ENCODE results near the gene CAMK1D.
"Not testable (repeated sequence)": the region's sequence is repeated elsewhere in the genome, so short reads cannot be mapped to it uniquely, and the experiment has no call there.

The CAMK1D gene

DNA sequence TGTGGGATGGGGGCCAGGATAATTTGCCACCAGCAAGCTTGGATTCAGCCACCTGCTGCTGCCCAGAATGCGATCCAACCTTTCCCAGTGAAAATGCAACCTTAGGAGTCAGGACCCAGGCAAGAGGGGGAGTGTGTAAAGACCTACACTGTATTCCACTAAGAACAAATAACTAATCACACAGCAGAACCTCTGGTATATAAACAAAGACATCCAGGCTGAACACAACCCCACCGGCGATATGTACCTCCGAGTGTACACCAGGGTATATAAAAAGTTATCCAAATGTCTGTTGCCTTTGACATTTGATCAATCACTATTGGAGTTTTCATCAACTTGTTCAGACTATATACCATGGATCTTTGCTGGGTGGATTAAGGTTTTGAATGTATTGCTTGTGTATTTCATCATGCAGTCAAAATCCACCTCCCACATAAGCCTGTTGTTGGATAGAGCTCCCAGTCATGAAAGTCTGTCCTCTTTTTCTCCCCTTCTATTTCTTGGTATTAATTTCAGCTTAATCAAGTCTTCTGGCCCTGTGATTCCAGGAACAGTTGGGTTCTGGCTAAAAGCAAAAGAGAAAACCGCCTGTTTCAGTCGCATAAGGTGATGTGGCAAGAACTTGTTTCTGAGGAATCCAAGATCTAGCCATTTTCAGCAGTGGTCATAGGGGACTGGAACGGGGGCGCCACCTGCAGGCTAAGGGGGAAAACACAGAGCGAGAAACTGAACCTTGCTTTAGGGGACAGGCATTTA is 361.4 kb downstream of the CAMK1D start:
- Histone ChIP-seq H3K4me3 (ENCODE audit: low read length) (no peak overlapping the region), H3K27me3 (replicated peaks; ENCODE audit: insufficient read depth, low read length) (no peaks in the 10 kb centered on the region), H4K20me1 (ENCODE audit: insufficient read depth, low read length) (no peaks in the 10 kb centered on the region), H3K79me2 (ENCODE audit: low read length) (0 out of 2 replicates have a peak, but pooled peaks cover 8% of the 10 kb centered on the region), H3K9ac (ENCODE audit: low read length) (peak overlapping the region; percentile 6; the same call in 1 of the 2 replicates), H2AFZ (ENCODE audit: low read length) (no peak overlapping the region), H3F3A (ENCODE audit: insufficient read depth, low read length) (0 out of 2 replicates have a peak, but pooled peaks cover 5% of the 10 kb centered on the region), H3K4me2 (ENCODE audit: low read depth, low read length) (peak overlapping the region; percentile 10; the same call in 1 of the 2 replicates), H3K36me3 (replicated peaks; ENCODE audit: insufficient read depth, low read length) (no peaks in the 10 kb centered on the region), H3K27ac (ENCODE audit: low read length) (0 out of 2 replicates have a peak overlapping the region, but pooled peaks have one; percentile 16), H3K9me3 (replicated peaks; ENCODE audit: insufficient read depth, low read length) (no peaks in the 10 kb centered on the region), H3K4me1 (ENCODE audit: low read length) (peaks cover 16% of the 10 kb centered on the region), H3K9me2 (replicated peaks; ENCODE audit: insufficient read depth, low read length) (no peaks in the 10 kb centered on the region)
- DNase-seq = peak; percentile 79
- TF ChIP-seq EZH2 (optimal IDR thresholded peaks at IDR 0.05; ENCODE audit: low read depth, low read length) (no peak), CTCF (IDR thresholded peaks at IDR 0.05; ENCODE audit: low read length) (peak; percentile 92), EZH2phosphoT487 (IDR thresholded peaks at IDR 0.05; ENCODE audit: low read length) (no peak)

DNA sequence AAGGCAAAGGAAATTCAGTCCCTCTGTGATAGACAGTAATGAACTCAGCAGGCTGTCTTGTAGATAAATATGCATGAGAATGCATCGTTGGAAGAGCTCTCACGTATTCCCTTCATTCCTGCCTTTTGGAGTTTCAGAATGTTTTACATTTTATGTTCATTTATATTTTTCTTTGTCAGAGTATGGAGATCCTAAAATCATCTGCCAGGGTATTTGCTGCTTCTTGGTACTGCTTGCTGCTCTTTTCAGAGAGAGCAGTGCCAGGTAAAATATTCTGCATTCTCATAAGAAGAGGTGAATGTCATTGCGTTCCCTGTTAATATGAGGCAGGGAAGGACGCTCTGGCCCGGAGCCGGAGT is 362.0 kb downstream of the CAMK1D start:
- Histone ChIP-seq H3K9ac (ENCODE audit: low read length) (no peak overlapping the region), H2AFZ (ENCODE audit: low read length) (no peak overlapping the region), H3K9me3 (replicated peaks; ENCODE audit: insufficient read depth, low read length) (no peaks in the 10 kb centered on the region), H3K36me3 (replicated peaks; ENCODE audit: insufficient read depth, low read length) (no peaks in the 10 kb centered on the region), H3K27ac (ENCODE audit: low read length) (no peak overlapping the region), H4K20me1 (ENCODE audit: insufficient read depth, low read length) (no peaks in the 10 kb centered on the region), H3K4me3 (ENCODE audit: low read length) (no peak overlapping the region), H3K27me3 (replicated peaks; ENCODE audit: insufficient read depth, low read length) (no peaks in the 10 kb centered on the region), H3K4me1 (ENCODE audit: low read length) (peaks cover 16% of the 10 kb centered on the region), H3K79me2 (ENCODE audit: low read length) (0 out of 2 replicates have a peak, but pooled peaks cover 8% of the 10 kb centered on the region), H3K9me2 (replicated peaks; ENCODE audit: insufficient read depth, low read length) (no peaks in the 10 kb centered on the region), H3K4me2 (ENCODE audit: low read depth, low read length) (no peak overlapping the region), H3F3A (ENCODE audit: insufficient read depth, low read length) (0 out of 2 replicates have a peak, but pooled peaks cover 5% of the 10 kb centered on the region)
- TF ChIP-seq EZH2 (optimal IDR thresholded peaks at IDR 0.05; ENCODE audit: low read depth, low read length) (no peak), CTCF (IDR thresholded peaks at IDR 0.05; ENCODE audit: low read length) (no peak), EZH2phosphoT487 (IDR thresholded peaks at IDR 0.05; ENCODE audit: low read length) (no peak)
- no peak for DNase-seq

DNA sequence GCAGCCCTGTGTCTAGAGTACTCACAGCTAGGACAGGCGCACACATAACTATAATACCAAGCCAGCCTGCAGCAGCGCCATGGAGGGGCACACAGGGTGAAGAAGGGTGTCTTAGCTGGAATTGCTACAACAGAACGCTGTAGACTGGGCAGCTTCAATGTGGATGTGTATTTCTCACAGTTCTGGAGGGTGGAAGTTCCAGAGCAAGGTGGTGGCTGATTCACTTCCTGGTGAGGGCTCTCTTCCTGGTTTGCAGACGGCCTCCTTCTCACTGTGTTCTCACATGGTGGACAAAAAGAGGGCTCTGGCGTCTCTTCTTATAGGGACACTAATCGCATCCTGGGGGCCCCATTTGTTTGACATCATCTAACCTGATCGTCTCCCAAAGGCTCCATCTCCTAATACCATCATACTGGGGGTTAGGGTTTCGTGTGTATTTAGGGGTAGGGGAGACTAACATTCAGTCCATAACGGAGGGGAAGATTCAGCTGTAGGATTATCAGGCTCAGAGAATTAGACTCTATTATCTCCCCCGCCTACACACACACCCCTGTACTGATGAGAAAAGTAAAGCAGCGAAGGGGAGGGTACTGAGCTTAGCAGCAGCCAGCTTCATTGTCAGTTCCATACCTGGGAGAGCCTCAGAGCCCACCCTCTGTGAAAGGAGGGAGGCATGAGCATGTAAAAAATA is 363.1 kb downstream of the CAMK1D start:
- Histone ChIP-seq H3K79me2 (ENCODE audit: low read length) (0 out of 2 replicates have a peak, but pooled peaks cover 8% of the 10 kb centered on the region), H2AFZ (ENCODE audit: low read length) (no peak overlapping the region), H3K9ac (ENCODE audit: low read length) (no peak overlapping the region), H3K4me2 (ENCODE audit: low read depth, low read length) (no peak overlapping the region), H3K27ac (ENCODE audit: low read length) (no peak overlapping the region), H3K9me2 (replicated peaks; ENCODE audit: insufficient read depth, low read length) (no peaks in the 10 kb centered on the region), H3K27me3 (replicated peaks; ENCODE audit: insufficient read depth, low read length) (no peaks in the 10 kb centered on the region), H4K20me1 (ENCODE audit: insufficient read depth, low read length) (no peaks in the 10 kb centered on the region), H3K9me3 (replicated peaks; ENCODE audit: insufficient read depth, low read length) (no peaks in the 10 kb centered on the region), H3K4me3 (ENCODE audit: low read length) (no peak overlapping the region), H3F3A (ENCODE audit: insufficient read depth, low read length) (0 out of 2 replicates have a peak, but pooled peaks cover 5% of the 10 kb centered on the region), H3K4me1 (ENCODE audit: low read length) (peaks cover 10% of the 10 kb centered on the region; the same call in 1 of the 2 replicates), H3K36me3 (replicated peaks; ENCODE audit: insufficient read depth, low read length) (no peaks in the 10 kb centered on the region)
- DNase-seq = no peak
- TF ChIP-seq EZH2phosphoT487 (IDR thresholded peaks at IDR 0.05; ENCODE audit: low read length) = no peak
- no peak for TF ChIP-seq EZH2 (optimal IDR thresholded peaks at IDR 0.05; ENCODE audit: low read depth, low read length)
- no peak for TF ChIP-seq CTCF (IDR thresholded peaks at IDR 0.05; ENCODE audit: low read length)

- H3K4me3 ChIP-seq (ENCODE audit: low read length); H3K9me3 ChIP-seq (replicated peaks; ENCODE audit: insufficient read depth, low read length); H3K4me1 ChIP-seq (ENCODE audit: low read length); H3K36me3 ChIP-seq (replicated peaks; ENCODE audit: insufficient read depth, low read length); H2AFZ ChIP-seq (ENCODE audit: low read length); DNase-seq; H3K9me2 ChIP-seq (replicated peaks; ENCODE audit: insufficient read depth, low read length); H3K9ac ChIP-seq (ENCODE audit: low read length); H3K79me2 ChIP-seq (ENCODE audit: low read length); H4K20me1 ChIP-seq (ENCODE audit: insufficient read depth, low read length); H3K27me3 ChIP-seq (replicated peaks; ENCODE audit: insufficient read depth, low read length); H3F3A ChIP-seq (ENCODE audit: insufficient read depth, low read length); H3K4me2 ChIP-seq (ENCODE audit: low read depth, low read length); H3K27ac ChIP-seq (ENCODE audit: low read length): not testable (repeated sequence)
These were observed 363.6 kb downstream of the CAMK1D start for GRCh38 chr10:12712984-12713316.
